GM18508 (cell line): ENCODE results near the gene MAGED1.
"Not testable (repeated sequence)": the region's sequence is repeated elsewhere in the genome, so short reads cannot be mapped to it uniquely, and the experiment has no call there.

Experiments used
- ATAC-seq: cut with Tn5 transposase; IDR thresholded peaks from one replicate; pipeline ENCODE4 v1.9.1; 2021; ENCODE audit warnings: moderate number of reproducible peaks; ENCODE audit not compliant: insufficient read depth, unreplicated experiment

Gene MAGED1

GRCh38 chrX:51893931-51894696 is 691 bp downstream of the MAGED1 start:
- ATAC-seq, result no peak

GRCh38 chrX:51894697-51895336 is 1.4 kb downstream of the MAGED1 start:
- peak; percentile 43 for ATAC-seq

- ATAC-seq, result no peak
Measured at GRCh38 chrX:51896626-51897025, 3.2 kb downstream of the MAGED1 start.

- no peak for ATAC-seq
Measured at GRCh38 chrX:51899741-51900140, 6.3 kb downstream of the MAGED1 start.

- ATAC-seq, result no peak
Measured at GRCh38 chrX:51902510-51903050, 9.2 kb downstream of the MAGED1 start.

GRCh38 chrX:51905152-51905551 is 11.7 kb downstream of the MAGED1 start:
- ATAC-seq, result not testable (repeated sequence)

GRCh38 chrX:51905711-51906110 is 12.3 kb downstream of the MAGED1 start:
- no peak for ATAC-seq

- no peak for ATAC-seq
Measured at GRCh38 chrX:51917604-51918003, 24.2 kb downstream of the MAGED1 start.

GRCh38 chrX:51922561-51922960 is 29.1 kb downstream of the MAGED1 start:
- no peak for ATAC-seq

GRCh38 chrX:51931566-51932150 is 38.2 kb downstream of the MAGED1 start:
- ATAC-seq, result no peak
